ENCODE measurements around the gene CHD8. TPM values are rescaled to one million over a fixed set of nuclear protein-coding genes. Genes with fewer than 3 reads are reported as not detected.

The CHD8 gene
- total RNA-seq, 4 donors from 2014 or later, result 45.6 to 64.3 (median 55.0) TPM

DNA sequence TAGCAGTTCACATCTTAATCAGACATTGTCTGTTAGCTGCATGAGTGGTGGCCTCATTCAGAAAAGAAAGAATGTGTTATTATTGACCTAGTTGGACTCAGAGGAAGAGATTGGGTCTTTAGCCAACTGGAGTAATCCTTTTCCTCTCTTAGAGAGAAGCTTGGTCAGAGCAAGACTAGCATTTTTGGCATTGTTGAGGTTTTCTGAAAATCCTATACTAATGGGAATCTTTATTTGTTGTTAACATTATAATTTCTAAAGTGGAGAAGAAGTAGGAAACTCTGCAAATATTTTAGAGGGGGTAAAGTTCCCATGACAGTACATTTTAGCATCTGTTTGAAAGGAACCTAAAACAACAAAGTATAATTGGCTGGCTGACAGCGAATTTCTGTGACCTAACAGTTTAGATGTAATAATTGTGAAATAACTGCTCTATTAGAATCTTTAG, 30.7 kb upstream of the CHD8 start:
- H3K36me3 ChIP-seq, result peaks cover 29 to 54% (median 49%) of the 10 kb centered on the region in 4 donors
- TF ChIP-seq CTCF (IDR thresholded peaks at IDR 0.05), result no peak
- TF ChIP-seq POLR2A (IDR thresholded peaks at IDR 0.05; ENCODE audit: low read depth), result no peak
- TF ChIP-seq POLR2AphosphoS5 (IDR thresholded peaks at IDR 0.05), result no peak
- TF ChIP-seq EP300 (IDR thresholded peaks at IDR 0.05), result no peak
- intact Hi-C loops (cut with DNase I), result no loop called here
- H3K27me3 ChIP-seq, result no peaks in the 10 kb centered on the region
- H3K4me1 ChIP-seq, result peaks cover 0 to 13% (median 5%) of the 10 kb centered on the region in 4 donors
- 78% methylated on average over 1 of the region's 1 CpG for WGBS
- no peak overlapping the region for H3K4me3 ChIP-seq
- no peak for DNase-seq (ENCODE audit: extremely low spot score)
- H3K27ac ChIP-seq (replicated peaks in 1 of 4), result no peak overlapping the region
- no peaks in the 10 kb centered on the region for H3K9me3 ChIP-seq

- intact Hi-C loops (cut with DNase I), result loop anchor here (5.0 kb wide), 1 partner anchor 35 kb away; the partner anchor contains the start of gene METTL3
- H3K36me3 ChIP-seq, result peaks cover 0 to 36% (median 16%) of the 10 kb centered on the region in 4 donors
- peak; percentile 99 for DNase-seq (ENCODE audit: extremely low spot score)
These were observed 21.2 kb upstream of the CHD8 start, which contains the start of the genes RAB2B and TOX4 for GRCh38 chr14:21476925-21477681. RAB2B (minus strand) TSS chr14:21476959; CDS start chr14:21476872, 87 bp downstream. TOX4 (plus strand) TSS chr14:21477195; CDS start chr14:21477279, 84 bp downstream.

DNA sequence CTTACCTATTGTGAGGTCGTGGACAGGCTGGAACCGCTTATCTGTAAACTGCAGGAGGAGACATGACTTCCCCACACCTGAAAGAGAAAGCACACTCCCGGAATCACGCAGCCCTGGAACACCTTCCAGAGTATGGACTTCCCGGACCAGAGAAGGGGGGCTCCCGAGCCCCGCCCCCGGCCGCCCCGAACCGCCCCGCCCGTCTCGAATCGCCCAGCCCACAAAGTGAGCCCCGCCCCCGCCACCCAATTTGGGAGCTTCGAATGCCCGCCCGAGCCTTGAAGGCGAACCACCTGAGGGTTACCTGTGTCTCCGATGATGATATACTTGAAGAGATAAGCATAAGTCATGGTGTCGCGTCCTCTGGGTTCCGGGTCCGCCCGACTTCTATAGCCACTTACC, 20.6 kb upstream of the CHD8 start:
- peak; percentile 97 for DNase-seq (ENCODE audit: extremely low spot score)
- Histone ChIP-seq H3K27ac (replicated peaks in 1 of 4) (peak overlapping the region; percentile 86 to 93 (median 90)), H3K9me3 (no peaks in the 10 kb centered on the region), H3K27me3 (no peaks in the 10 kb centered on the region), H3K36me3 (peaks cover 0 to 41% (median 14%) of the 10 kb centered on the region in 4 donors), H3K4me1 (peaks cover 19 to 38% (median 28%) of the 10 kb centered on the region in 4 donors), H3K4me3 (peak overlapping the region; percentile 68 to 88 (median 86))
- intact Hi-C loops (cut with DNase I), result loop anchor here (5.0 kb wide), 1 partner anchor 36 kb away; the partner anchor contains the start of gene METTL3
- TF ChIP-seq POLR2AphosphoS5 (IDR thresholded peaks at IDR 0.05), result peak in 1 of 2 donors; percentile 4
- TF ChIP-seq EP300 (IDR thresholded peaks at IDR 0.05), result no peak
- 0% methylated on average over 7 of the region's 27 CpGs for WGBS

More at GRCh38 chr14:21476925-21477681, 21.2 kb upstream of the CHD8 start, which contains the start of the genes RAB2B and TOX4:
- Histone ChIP-seq H3K4me3 (peak within 1 kb of the TSS; percentile 68 to 88 (median 86)), H3K27me3 (no peaks in the 10 kb centered on the region), H3K4me1 (peaks cover 19 to 38% (median 28%) of the 10 kb centered on the region in 4 donors), H3K27ac (replicated peaks in 1 of 4) (peak within 1 kb of the TSS; percentile 86 to 93 (median 90)), H3K9me3 (no peaks in the 10 kb centered on the region)
- under 1% methylated on average over 47 of the region's 49 CpGs for WGBS
- TF ChIP-seq CTCF (IDR thresholded peaks at IDR 0.05) (peak; percentile 92 to 99 (median 97)), EP300 (IDR thresholded peaks at IDR 0.05) (peak; percentile 5), POLR2A (IDR thresholded peaks at IDR 0.05; ENCODE audit: low read depth) (peak; percentile 82), POLR2AphosphoS5 (IDR thresholded peaks at IDR 0.05) (peak; percentile 95 to 96)

- 45% methylated on average over 10 of the region's 10 CpGs for WGBS
- Histone ChIP-seq H3K9me3 (no peaks in the 10 kb centered on the region), H3K4me3 (peak overlapping the region; percentile 68 to 88 (median 86)), H3K36me3 (peaks cover 0 to 39% (median 11%) of the 10 kb centered on the region in 4 donors), H3K27ac (replicated peaks in 1 of 4) (peak overlapping the region; percentile 86 to 93 (median 90)), H3K27me3 (no peaks in the 10 kb centered on the region), H3K4me1 (peaks cover 19 to 34% (median 28%) of the 10 kb centered on the region in 4 donors)
- TF ChIP-seq EP300 (IDR thresholded peaks at IDR 0.05), result no peak
- no peak for TF ChIP-seq CTCF (IDR thresholded peaks at IDR 0.05)
- TF ChIP-seq POLR2AphosphoS5 (IDR thresholded peaks at IDR 0.05), result no peak
- TF ChIP-seq POLR2A (IDR thresholded peaks at IDR 0.05; ENCODE audit: low read depth), result no peak
- intact Hi-C loops (cut with DNase I), result loop anchor here (5.0 kb wide), 1 partner anchor 36 kb away; the partner anchor contains the start of gene METTL3
- DNase-seq (ENCODE audit: extremely low spot score), result no peak
These were observed 20.0 kb upstream of the CHD8 start for GRCh38 chr14:21475767-21476522.

Data from esophagus muscularis mucosa (tissue), 4 donors.